Choroid plexus epithelial cell (primary cell): Measurements from ENCODE around the gene BBOX1.
"Not testable (repeated sequence)": the region's sequence is repeated elsewhere in the genome, so short reads cannot be mapped to it uniquely, and the experiment has no call there.

Experiments
- DNase-seq: peaks from one replicate; pipeline ENCODE4 v3.0.0-alpha.2; 2010; ENCODE audit warnings: low read depth
- H3K4me3 ChIP-seq: 2 replicates; pipeline ENCODE4 v1.5.1; 2011; ENCODE audit warnings: low read depth, mild to moderate bottlenecking, control low read depth, low read length, moderate library complexity
- CTCF ChIP-seq: conservative IDR thresholded peaks from 2 replicates; pipeline ENCODE4 v1.5.1; 2011; ENCODE audit warnings: low read depth, mild to moderate bottlenecking, control low read depth, inconsistent platforms, low read length, moderate library complexity

BBOX1 gene

DNA sequence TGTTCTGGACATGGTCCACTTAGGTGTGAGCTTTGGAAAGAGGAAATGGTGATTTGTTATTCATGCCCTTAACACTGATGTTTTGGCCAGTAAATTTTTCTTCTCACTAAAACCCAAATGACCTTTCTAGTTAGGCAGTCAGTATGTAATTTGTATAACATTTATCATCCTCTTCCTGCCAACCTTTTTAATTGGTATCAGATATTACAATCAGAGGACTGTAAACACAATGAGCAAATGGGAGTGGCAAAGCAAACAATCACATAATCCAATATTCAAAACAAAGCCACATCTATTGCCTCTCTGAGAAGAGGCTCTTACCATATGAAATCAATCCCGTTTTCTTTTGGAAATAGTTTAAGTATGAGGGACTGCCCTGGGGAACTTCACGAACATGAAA is 49.1 kb downstream of the BBOX1 start:
- DNase-seq = no peak
- H3K4me3 ChIP-seq = no peak overlapping the region
- no peak for TF ChIP-seq CTCF

GRCh38 chr11:27090357-27090948 is 49.8 kb downstream of the BBOX1 start:
- not testable (repeated sequence) for DNase-seq, H3K4me3 ChIP-seq

GRCh38 chr11:27094120-27094519 is 53.5 kb downstream of the BBOX1 start:
- no peak overlapping the region for H3K4me3 ChIP-seq
- no peak for TF ChIP-seq CTCF
- DNase-seq = no peak

DNA sequence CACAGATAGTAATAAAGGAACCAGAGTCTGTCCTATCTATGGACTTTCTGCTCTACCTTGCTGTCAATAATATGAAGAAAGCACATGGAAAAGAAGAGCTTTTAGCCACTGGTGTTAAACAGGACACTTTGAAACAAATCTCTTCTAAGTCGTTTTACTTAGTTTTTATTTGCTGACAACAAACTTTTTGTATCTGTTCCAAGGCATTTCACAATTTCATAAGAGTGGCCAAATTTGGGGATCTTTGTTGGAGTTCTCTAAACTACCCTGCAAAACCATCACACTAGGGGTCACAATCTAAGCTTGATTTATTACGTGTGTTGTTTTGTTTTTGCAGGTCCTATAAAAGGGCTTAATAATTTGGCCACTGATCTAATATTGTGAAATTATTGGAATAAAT is 54.4 kb downstream of the BBOX1 start:
- no peak for DNase-seq

DNA sequence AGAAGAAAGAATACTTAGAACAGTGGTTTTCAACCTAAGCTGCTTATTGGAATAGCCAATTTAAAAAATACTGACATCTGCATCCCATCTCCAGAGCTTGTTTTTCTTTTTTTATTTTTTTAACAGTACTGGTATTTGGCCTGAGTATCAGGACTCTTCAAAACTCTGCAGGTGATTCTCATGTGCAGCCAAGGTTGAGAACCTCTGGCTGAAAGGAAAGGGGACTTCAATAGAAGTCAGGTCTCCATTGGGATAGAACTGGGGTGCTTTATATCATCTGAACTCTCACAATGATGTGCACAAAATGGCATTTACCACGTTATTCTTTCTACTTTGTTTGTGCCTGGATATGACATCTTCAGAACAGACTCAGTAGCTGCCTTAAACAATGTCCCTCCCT is 55.3 kb downstream of the BBOX1 start:
- DNase-seq = no peak
- H3K4me3 ChIP-seq = no peak overlapping the region
- no peak for TF ChIP-seq CTCF

More for the DNA sequence above, 54.4 kb downstream of the BBOX1 start:
- TF ChIP-seq CTCF = no peak
- no peak overlapping the region for H3K4me3 ChIP-seq

DNA sequence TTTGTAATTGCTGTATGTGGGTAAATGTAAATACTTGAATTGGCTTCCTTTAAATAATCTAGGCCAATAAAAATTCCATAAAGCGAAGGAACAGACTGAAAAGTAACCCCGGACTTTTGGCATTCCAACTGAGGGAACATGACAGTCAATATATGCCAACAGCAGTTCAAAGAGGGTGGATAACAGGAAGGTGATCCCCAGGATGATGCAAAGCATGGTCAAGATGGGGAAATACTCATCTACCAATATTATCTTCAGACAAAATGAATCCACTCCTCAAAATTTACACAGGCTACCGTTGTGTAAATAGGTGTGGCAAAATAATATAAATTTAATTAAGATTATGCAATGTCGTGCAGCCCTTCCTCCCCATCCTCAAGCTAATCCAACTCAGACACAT is 56.9 kb downstream of the BBOX1 start:
- no peak for TF ChIP-seq CTCF
- no peak for DNase-seq

DNA sequence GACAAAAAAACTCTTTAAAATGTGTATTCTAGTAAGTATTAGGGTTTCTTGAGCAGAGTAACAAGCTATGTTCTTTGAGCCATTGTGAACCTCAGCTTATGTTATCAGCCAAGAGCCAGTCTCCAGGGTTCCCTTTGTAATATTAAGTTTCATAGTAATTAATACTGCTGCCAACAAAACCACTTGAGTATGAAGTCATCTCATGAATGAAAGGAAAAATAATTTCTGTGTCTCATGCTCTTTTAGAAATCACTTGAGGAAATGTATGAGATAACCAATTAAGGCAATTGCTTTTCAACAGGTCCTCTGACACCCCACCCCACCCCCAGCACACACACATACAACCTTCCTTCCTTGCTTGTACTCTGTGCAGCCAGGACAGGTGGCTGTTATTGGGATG is 59.9 kb downstream of the BBOX1 start:
- peak; percentile 44 for DNase-seq
- no peak overlapping the region for H3K4me3 ChIP-seq
- TF ChIP-seq CTCF = no peak

More for the DNA sequence above, 56.9 kb downstream of the BBOX1 start:
- no peak overlapping the region for H3K4me3 ChIP-seq
